Measurements from ENCODE around the gene S1PR2.
"Not testable (repeated sequence)": the region's sequence is repeated elsewhere in the genome, so short reads cannot be mapped to it uniquely, and the experiment has no call there.

The S1PR2 gene

GRCh38 chr19:10223488-10224213 is 7.5 kb downstream of the S1PR2 start:
- DNase-seq: no peak

GRCh38 chr19:10222201-10222890 is 8.8 kb downstream of the S1PR2 start:
- DNase-seq: no peak

GRCh38 chr19:10220695-10221094 is 10.4 kb downstream of the S1PR2 start:
- DNase-seq: no peak

GRCh38 chr19:10219678-10220077 is 11.5 kb downstream of the S1PR2 start:
- no peak for DNase-seq

- no peak for DNase-seq
Measured at GRCh38 chr19:10217085-10217484, 14.0 kb downstream of the S1PR2 start.

- DNase-seq: no peak
Measured at GRCh38 chr19:10214784-10215183, 16.3 kb downstream of the S1PR2 start.

- DNase-seq: no peak
Measured at GRCh38 chr19:10211691-10212090, 19.4 kb downstream of the S1PR2 start.

GRCh38 chr19:10211061-10211460 is 20.1 kb downstream of the S1PR2 start:
- no peak for DNase-seq

GRCh38 chr19:10209315-10209714 is 21.8 kb downstream of the S1PR2 start:
- no peak for DNase-seq

- no peak for DNase-seq
Measured at GRCh38 chr19:10207026-10207425, 24.1 kb downstream of the S1PR2 start.

- DNase-seq: no peak
Measured at GRCh38 chr19:10206226-10206885, 24.8 kb downstream of the S1PR2 start.

- DNase-seq: no peak
Measured at GRCh38 chr19:10205636-10206035, 25.5 kb downstream of the S1PR2 start.

- no peak for DNase-seq
Measured at GRCh38 chr19:10203686-10204085, 27.4 kb downstream of the S1PR2 start.

- DNase-seq: no peak
Measured at GRCh38 chr19:10201176-10201575, 30.0 kb downstream of the S1PR2 start.

- not testable (repeated sequence) for DNase-seq
Measured at GRCh38 chr19:10200101-10200500, 31.0 kb downstream of the S1PR2 start.

- not testable (repeated sequence) for DNase-seq
Measured at GRCh38 chr19:10198889-10199644, 32.1 kb downstream of the S1PR2 start.

GRCh38 chr19:10195199-10195519 is 36.0 kb downstream of the S1PR2 start:
- no peak for DNase-seq

- DNase-seq: peak; percentile 97
Measured at GRCh38 chr19:10194500-10195198, 36.5 kb downstream of the S1PR2 start, which contains the start of gene DNMT1. DNMT1 (minus strand) TSS chr19:10194953; CDS start chr19:10194899, 54 bp downstream.

GRCh38 chr19:10193790-10194499 is 37.2 kb downstream of the S1PR2 start:
- peak; percentile 3 for DNase-seq

GRCh38 chr19:10192922-10193321 is 38.2 kb downstream of the S1PR2 start:
- no peak for DNase-seq

GRCh38 chr19:10191347-10191746 is 39.8 kb downstream of the S1PR2 start:
- DNase-seq: no peak

GRCh38 chr19:10190026-10190425 is 41.1 kb downstream of the S1PR2 start:
- no peak for DNase-seq

Data from NCI-H345 (cell line).